ENCODE measurements around the gene ETF1. TPM values are rescaled to one million over a fixed set of nuclear protein-coding genes. Genes with fewer than 3 reads are reported as not detected.
A peak's percentile ranks its signal among the peaks of the same experiment; 100 is the strongest.

ETF1 gene
- total RNA-seq, 2 experiments from 2014 or later: 65.3 to 72.1 TPM

GRCh38 chr5:138554143-138554542 is 11.1 kb upstream of the ETF1 start:
- Mint-ChIP-seq H3K9me3 (no peaks in the 10 kb centered on the region), H3K4me1 (peaks cover 5% of the 10 kb centered on the region)

GRCh38 chr5:138553437-138554095 is 10.5 kb upstream of the ETF1 start:
- DNase-seq: no peak
- peaks cover 8% of the 10 kb centered on the region for H3K4me1 Mint-ChIP-seq
- ChIA-PET POLR2A (interaction anchor here (0.5 kb wide), 1 partner anchor 18 kb away, joined by 3 read pairs; no protein-coding TSS in a partner anchor), CTCF (interaction anchor here (0.6 to 1.5 kb wide), 6 partner anchors 34 to 832 kb away, joined by 3 to 6 read pairs (median 4); partner anchors contain the start of genes EGR1 and KDM3B)
- H3K36me3 Mint-ChIP-seq (ENCODE audit: low read depth): peaks cover 52% of the 10 kb centered on the region
- H3K9me3 Mint-ChIP-seq: no peaks in the 10 kb centered on the region
- no peaks in the 10 kb centered on the region for H3K27me3 Mint-ChIP-seq
- H3K27ac Mint-ChIP-seq: no peak overlapping the region
- no peak overlapping the region for H3K4me3 Mint-ChIP-seq

More at GRCh38 chr5:138554143-138554542, 11.1 kb upstream of the ETF1 start:
- no peak for DNase-seq
- Mint-ChIP-seq H3K36me3 (ENCODE audit: low read depth) (peaks cover 57% of the 10 kb centered on the region), H3K4me3 (no peak overlapping the region), H3K27me3 (no peaks in the 10 kb centered on the region), H3K27ac (no peak overlapping the region)
- POLR2A ChIA-PET: no interaction called here
- CTCF ChIA-PET: interaction anchor here (1.0 kb wide), 1 partner anchor 104 kb away, joined by 3 read pairs; no protein-coding TSS in a partner anchor

GRCh38 chr5:138552657-138553056 is 9.6 kb upstream of the ETF1 start:
- ChIA-PET POLR2A (interaction anchor here (0.6 kb wide), 1 partner anchor 782 kb away, joined by 3 read pairs; no protein-coding TSS in a partner anchor), CTCF (interaction anchor here (0.6 to 1.5 kb wide), 4 partner anchors 35 to 442 kb away, joined by 3 to 6 read pairs (median 4); partner anchors contain the start of genes EGR1 and KDM3B)
- H3K4me1 Mint-ChIP-seq: peaks cover 15% of the 10 kb centered on the region
- DNase-seq: no peak
- no peak overlapping the region for H3K27ac Mint-ChIP-seq
- no peaks in the 10 kb centered on the region for H3K27me3 Mint-ChIP-seq
- H3K9me3 Mint-ChIP-seq: no peaks in the 10 kb centered on the region
- H3K4me3 Mint-ChIP-seq: no peak overlapping the region
- peaks cover 44% of the 10 kb centered on the region for H3K36me3 Mint-ChIP-seq (ENCODE audit: low read depth)

GRCh38 chr5:138549414-138549813 is 6.4 kb upstream of the ETF1 start:
- Mint-ChIP-seq H3K4me1 (peaks cover 34% of the 10 kb centered on the region), H3K36me3 (ENCODE audit: low read depth) (peaks cover 20% of the 10 kb centered on the region), H3K27me3 (no peaks in the 10 kb centered on the region), H3K9me3 (no peaks in the 10 kb centered on the region), H3K4me3 (no peak overlapping the region), H3K27ac (peak overlapping the region; percentile 4)
- ChIA-PET CTCF (no interaction called here), POLR2A (no interaction called here)
- no peak for DNase-seq

- POLR2A ChIA-PET: interaction anchor here (0.6 kb wide), 1 partner anchor 80 kb away, joined by 6 read pairs; the partner anchor contains the start of gene EGR1
- no peaks in the 10 kb centered on the region for H3K9me3 Mint-ChIP-seq
- H3K4me3 Mint-ChIP-seq: no peak overlapping the region
- no peak overlapping the region for H3K27ac Mint-ChIP-seq
- no peak for DNase-seq
- CTCF ChIA-PET: interaction anchor here (0.7 to 2.0 kb wide), 3 partner anchors 9 to 96 kb away, joined by 3 to 4 read pairs (median 4); partner anchors contain the start of gene HSPA9
- peaks cover 48% of the 10 kb centered on the region for H3K4me1 Mint-ChIP-seq
- peaks cover 15% of the 10 kb centered on the region for H3K36me3 Mint-ChIP-seq (ENCODE audit: low read depth)
- no peaks in the 10 kb centered on the region for H3K27me3 Mint-ChIP-seq
Observed at GRCh38 chr5:138545919-138546562, 3.0 kb upstream of the ETF1 start.

GRCh38 chr5:138544181-138545134 is 1.4 kb upstream of the ETF1 start:
- Mint-ChIP-seq H3K36me3 (ENCODE audit: low read depth) (peaks cover 21% of the 10 kb centered on the region), H3K9me3 (no peaks in the 10 kb centered on the region), H3K27ac (peak overlapping the region; percentile 100), H3K4me1 (peaks cover 63% of the 10 kb centered on the region), H3K27me3 (no peaks in the 10 kb centered on the region), H3K4me3 (peak overlapping the region; percentile 99)
- ChIA-PET CTCF (interaction anchor here (0.8 to 3.0 kb wide), 10 partner anchors 11 to 192 kb away, joined by 3 to 20 read pairs (median 4); partner anchors contain the start of gene HSPA9), POLR2A (interaction anchor here (0.5 to 1.1 kb wide), 2 partner anchors 15 to 25 kb away, joined by 5 to 9 read pairs; no protein-coding TSS in a partner anchor)
- DNase-seq: no peak

- H3K9me3 Mint-ChIP-seq: no peaks in the 10 kb centered on the region
- H3K27ac Mint-ChIP-seq: peak overlapping the region; percentile 100
- CTCF ChIA-PET: interaction anchor here (0.6 to 3.0 kb wide), 15 partner anchors 9 to 648 kb away, joined by 3 to 20 read pairs (median 4); partner anchors contain the start of genes EGR1 and HSPA9
- POLR2A ChIA-PET: interaction anchor here (0.5 to 1.3 kb wide), 4 partner anchors 8 to 190 kb away, joined by 3 to 9 read pairs (median 4); partner anchors contain the start of gene HSPA9
- peak overlapping the region; percentile 99 for H3K4me3 Mint-ChIP-seq
- DNase-seq: no peak
- H3K27me3 Mint-ChIP-seq: no peaks in the 10 kb centered on the region
- peaks cover 67% of the 10 kb centered on the region for H3K4me1 Mint-ChIP-seq
- H3K36me3 Mint-ChIP-seq (ENCODE audit: low read depth): peaks cover 21% of the 10 kb centered on the region
Observed at GRCh38 chr5:138543730-138544104, 681 bp upstream of the ETF1 start.

- Mint-ChIP-seq H3K27me3 (no peaks in the 10 kb centered on the region), H3K27ac (peak overlapping the region; percentile 100), H3K4me1 (peaks cover 60% of the 10 kb centered on the region), H3K36me3 (ENCODE audit: low read depth) (peaks cover 23% of the 10 kb centered on the region), H3K9me3 (no peaks in the 10 kb centered on the region), H3K4me3 (peak overlapping the region; percentile 99)
- DNase-seq: peak; percentile 13
- ChIA-PET POLR2A (interaction anchor here (1.3 kb wide), 1 partner anchor 189 kb away, joined by 3 read pairs; no protein-coding TSS in a partner anchor), CTCF (interaction anchor here (0.9 to 3.0 kb wide), 8 partner anchors 8 to 190 kb away, joined by 3 to 20 read pairs (median 6); partner anchors contain the start of gene EGR1)
Observed at GRCh38 chr5:138542180-138542955, 668 bp downstream of the ETF1 start.

- H3K4me3 Mint-ChIP-seq: peak overlapping the region; percentile 99
- peaks cover 26% of the 10 kb centered on the region for H3K36me3 Mint-ChIP-seq (ENCODE audit: low read depth)
- H3K27ac Mint-ChIP-seq: peak overlapping the region; percentile 100
- no peak for DNase-seq
- no peaks in the 10 kb centered on the region for H3K27me3 Mint-ChIP-seq
- peaks cover 65% of the 10 kb centered on the region for H3K4me1 Mint-ChIP-seq
- POLR2A ChIA-PET: interaction anchor here (0.5 kb wide), 1 partner anchor 732 kb away, joined by 5 read pairs; no protein-coding TSS in a partner anchor
- H3K9me3 Mint-ChIP-seq: no peaks in the 10 kb centered on the region
- CTCF ChIA-PET: interaction anchor here (0.7 to 3.0 kb wide), 2 partner anchors 92 to 141 kb away, joined by 3 to 10 read pairs; no protein-coding TSS in a partner anchor
Observed at GRCh38 chr5:138541511-138542179, 1.4 kb downstream of the ETF1 start.

- ChIA-PET CTCF (interaction anchor here (0.7 to 1.3 kb wide), 2 partner anchors 14 to 187 kb away, joined by 3 read pairs; partner anchors contain the start of gene KDM3B), POLR2A (no interaction called here)
- H3K36me3 Mint-ChIP-seq (ENCODE audit: low read depth): peaks cover 34% of the 10 kb centered on the region
- no peak overlapping the region for H3K4me3 Mint-ChIP-seq
- no peak for DNase-seq
- H3K27ac Mint-ChIP-seq: no peak overlapping the region
- H3K9me3 Mint-ChIP-seq: no peaks in the 10 kb centered on the region
- H3K4me1 Mint-ChIP-seq: peaks cover 61% of the 10 kb centered on the region
- no peaks in the 10 kb centered on the region for H3K27me3 Mint-ChIP-seq
Observed at GRCh38 chr5:138539791-138540190, 3.2 kb downstream of the ETF1 start.

Measured in activated CD4-positive, alpha-beta T cell treated with anti-CD3 and anti-CD28 coated beads, Interleukin-2, amount 10 ng/mL, durations not matched to agents 7 days and 5 days (primary cell).